Osteoblast (primary cell): ENCODE results near the gene ADNP2. TPM values are rescaled to one million over a fixed set of nuclear protein-coding genes. Genes with fewer than 3 reads are reported as not detected.

Source experiments
- DNase-seq: peaks from one replicate; pipeline ENCODE4 v3.0.0; 2011; ENCODE audit warnings: low spot score, mixed read lengths; ENCODE audit not compliant: insufficient read length; ENCODE audit errors: missing footprints
- H2AFZ ChIP-seq: 2 replicates; pipeline ENCODE4 v1.6.0; 2011; ENCODE audit warnings: mild to moderate bottlenecking, low read length
- H3K27ac ChIP-seq: 2 replicates; pipeline ENCODE4 v1.5.1; 2011; ENCODE audit warnings: mild to moderate bottlenecking, low read depth, low read length, moderate library complexity
- H3K27me3 ChIP-seq: 2 replicates; pipeline ENCODE4 v1.6.0; 2012; ENCODE audit warnings: mild to moderate bottlenecking, control low read depth, inconsistent platforms, low read length, moderate library complexity; ENCODE audit not compliant: insufficient read depth
- H3K36me3 ChIP-seq: 2 replicates; pipeline ENCODE4 v1.5.1; 2011; ENCODE audit warnings: mild to moderate bottlenecking, low read length, control low read depth, moderate library complexity; ENCODE audit not compliant: insufficient read depth
- H3K4me1 ChIP-seq: 2 replicates; pipeline ENCODE4 v1.5.1; 2011; ENCODE audit warnings: mild to moderate bottlenecking, low read length, control low read depth, moderate library complexity; ENCODE audit not compliant: insufficient read depth
- H3K4me2 ChIP-seq: 2 replicates; pipeline ENCODE4 v1.6.0; 2011; ENCODE audit warnings: mild to moderate bottlenecking, low read length; ENCODE audit not compliant: insufficient read depth
- H3K4me3 ChIP-seq: fragments of 200-600 bp; sonication (generic); 3 replicates; pipeline ENCODE4 v1.5.1; 2012; ENCODE audit warnings: mild to moderate bottlenecking, low read length, inconsistent platforms; ENCODE audit not compliant: insufficient read depth
- H3K79me2 ChIP-seq: 2 replicates; pipeline ENCODE4 v1.6.0; 2012; ENCODE audit warnings: mild to moderate bottlenecking, low read length, control low read depth, inconsistent platforms; ENCODE audit not compliant: insufficient read depth
- H3K9me3 ChIP-seq: 2 replicates; pipeline ENCODE4 v1.5.1; 2011; ENCODE audit warnings: low read depth, low read length, control low read depth
- H4K20me1 ChIP-seq: 2 replicates; pipeline ENCODE4 v1.6.0; 2012; ENCODE audit warnings: mild to moderate bottlenecking, low read length, control low read depth; ENCODE audit not compliant: insufficient read depth
- CTCF ChIP-seq: IDR thresholded peaks from 2 replicates; pipeline ENCODE4 v1.5.1; 2011; ENCODE audit warnings: mild to moderate bottlenecking, low read depth, low read length, moderate library complexity; ENCODE audit errors: extremely low read depth
- total RNA-seq: library from RNA; depleted of rRNA; stranded (reverse); fragments of >200 nt; gene quantifications from 2 replicates; pipeline ENCODE4 v1.2.3, GENCODE V29; 2012

Gene ADNP2
- total RNA-seq, 1 donor, result 22.1 TPM

DNA sequence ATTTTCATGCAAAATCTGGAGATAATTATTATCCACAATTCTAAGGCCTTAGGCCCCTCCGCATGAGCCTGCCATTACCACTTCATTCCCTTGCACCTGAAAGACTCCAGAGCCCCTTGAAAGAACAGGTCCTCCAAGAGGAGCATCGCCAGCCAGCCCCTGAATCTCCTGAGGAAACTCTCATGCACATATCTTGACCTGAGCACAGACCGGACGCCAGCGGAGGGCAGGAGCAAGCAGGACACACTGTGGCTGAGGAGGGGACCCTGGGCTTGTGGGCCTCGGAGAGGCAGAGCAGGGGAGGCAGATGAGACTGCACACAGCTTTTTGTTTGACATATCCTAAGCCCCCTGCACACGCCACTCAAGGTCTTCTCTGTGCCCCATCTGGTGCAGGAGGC, 13.6 kb upstream of the ADNP2 start:
- no peaks in the 10 kb centered on the region for H4K20me1 ChIP-seq
- no peak overlapping the region for H2AFZ ChIP-seq
- no peaks in the 10 kb centered on the region for H3K79me2 ChIP-seq
- H3K36me3 ChIP-seq, result no peaks in the 10 kb centered on the region
- TF ChIP-seq CTCF, result no peak
- H3K27ac ChIP-seq, result no peak overlapping the region
- H3K9me3 ChIP-seq, result no peaks in the 10 kb centered on the region
- H3K27me3 ChIP-seq, result no peaks in the 10 kb centered on the region
- DNase-seq, result no peak
- H3K4me2 ChIP-seq, result no peak overlapping the region
- no peaks in the 10 kb centered on the region for H3K4me1 ChIP-seq
- no peak overlapping the region for H3K4me3 ChIP-seq

GRCh38 chr18:80096032-80096565, 13.0 kb upstream of the ADNP2 start:
- Histone ChIP-seq H3K9me3 (no peaks in the 10 kb centered on the region), H3K79me2 (no peaks in the 10 kb centered on the region), H2AFZ (no peak overlapping the region), H3K4me3 (no peak overlapping the region), H3K36me3 (no peaks in the 10 kb centered on the region), H3K27me3 (no peaks in the 10 kb centered on the region), H3K4me2 (no peak overlapping the region), H3K4me1 (no peaks in the 10 kb centered on the region), H4K20me1 (no peaks in the 10 kb centered on the region), H3K27ac (no peak overlapping the region)
- DNase-seq, result no peak
- no peak for TF ChIP-seq CTCF

- Histone ChIP-seq H3K27me3 (no peaks in the 10 kb centered on the region), H3K9me3 (no peaks in the 10 kb centered on the region), H3K36me3 (no peaks in the 10 kb centered on the region), H3K79me2 (no peaks in the 10 kb centered on the region), H3K4me2 (no peak overlapping the region), H3K4me3 (no peak overlapping the region), H4K20me1 (no peaks in the 10 kb centered on the region), H3K4me1 (no peaks in the 10 kb centered on the region), H2AFZ (no peak overlapping the region), H3K27ac (no peak overlapping the region)
- TF ChIP-seq CTCF, result no peak
- DNase-seq, result no peak
Measured at GRCh38 chr18:80097201-80097600, 11.9 kb upstream of the ADNP2 start.

- DNase-seq, result peak; percentile 83
- Histone ChIP-seq H2AFZ (no peak overlapping the region), H4K20me1 (peaks cover 4% of the 10 kb centered on the region), H3K36me3 (no peaks in the 10 kb centered on the region), H3K79me2 (no peaks in the 10 kb centered on the region), H3K27ac (no peak overlapping the region), H3K27me3 (peaks cover 6% of the 10 kb centered on the region), H3K4me1 (peaks cover 8% of the 10 kb centered on the region), H3K9me3 (no peaks in the 10 kb centered on the region), H3K4me3 (peak overlapping the region; percentile 26), H3K4me2 (peak overlapping the region; percentile 38)
- no peak for TF ChIP-seq CTCF
Measured at GRCh38 chr18:80103231-80103630, 5.8 kb upstream of the ADNP2 start.
